WTC11 (cell line): ENCODE data around the gene HDAC8. TPM values are rescaled to one million over a fixed set of nuclear protein-coding genes. Genes with fewer than 3 reads are reported as not detected.

Source experiments
- ATAC-seq: fragments of 200-7000 bp; cut with Tn5 transposase; 2 replicates; pipeline ENCODE4 v1.10.0; 2021; ENCODE audit warnings: mild to moderate bottlenecking, moderate library complexity
- CTCF ChIA-PET: fragments of 300-600 bp; sonication (Branson Sonifier 250); formaldehyde crosslinking; loops from one replicate; lab custom pipeline; 2021; ENCODE audit warnings: antibody characterized with exemption; lab: Charles Lee
- POLR2A ChIA-PET: fragments of 350-600 bp; sonication (Branson Sonifier 250); formaldehyde crosslinking; loops from one replicate; lab custom pipeline; 2021; ENCODE audit warnings: antibody characterized with exemption; lab: Charles Lee
- DNase-seq: peaks from one replicate; pipeline ENCODE4 v3.0.0; 2021; ENCODE audit warnings: low spot score
- H3K27ac Mint-ChIP-seq: 2 replicates; pipeline ENCODE4 v1.8.0; 2021; ENCODE audit warnings: mixed read lengths
- H3K27me3 Mint-ChIP-seq: 2 replicates; pipeline ENCODE4 v1.8.0; 2021; ENCODE audit warnings: low read depth, mild to moderate bottlenecking, moderate library complexity, mixed read lengths
- H3K36me3 Mint-ChIP-seq: 2 replicates; pipeline ENCODE4 v1.8.0; 2021; ENCODE audit warnings: mixed read lengths
- H3K4me1 Mint-ChIP-seq: 2 replicates; pipeline ENCODE4 v1.8.0; 2022; ENCODE audit warnings: mixed read lengths
- H3K4me3 Mint-ChIP-seq: 2 replicates; pipeline ENCODE4 v1.8.0; 2021; ENCODE audit warnings: mild to moderate bottlenecking, moderate library complexity, mixed read lengths
- H3K9me3 Mint-ChIP-seq: 2 replicates; pipeline ENCODE4 v1.8.0; 2021; ENCODE audit warnings: mixed read lengths
- AR ChIP-seq: fragments of 250-450 bp; sonication (Bioruptor Pico); IDR thresholded peaks from 2 replicates; pipeline ENCODE4 v1.9.0; 2021; ENCODE audit warnings: mild to moderate bottlenecking
- CTCF ChIP-seq: fragments of 200-600 bp; IDR thresholded peaks from 2 replicates; pipeline ENCODE4 v1.8.0; 2022; ENCODE audit warnings: antibody characterized with exemption
- EMX1 ChIP-seq: fragments of 250-450 bp; sonication (Bioruptor Pico); IDR thresholded peaks from 2 replicates; pipeline ENCODE4 v1.8.0; 2021; ENCODE audit warnings: mild to moderate bottlenecking
- FOXP4 ChIP-seq: sonication (generic); formaldehyde crosslinking; IDR thresholded peaks from 2 replicates; pipeline ENCODE4 v1.8.0; 2022; ENCODE audit warnings: mild to moderate bottlenecking, missing genetic modification reagents
- MAX ChIP-seq: sonication (generic); formaldehyde crosslinking; IDR thresholded peaks from 2 replicates; pipeline ENCODE4 v1.8.0; 2022; ENCODE audit warnings: mild to moderate bottlenecking, missing genetic modification reagents
- PREB ChIP-seq: sonication (generic); formaldehyde crosslinking; IDR thresholded peaks from 2 replicates; pipeline ENCODE4 v1.8.1; 2022; ENCODE audit warnings: mild to moderate bottlenecking, missing genetic modification reagents, moderate library complexity, borderline replicate concordance
- RELA ChIP-seq: sonication (generic); formaldehyde crosslinking; IDR thresholded peaks from 2 replicates; pipeline ENCODE4 v1.8.1; 2022; ENCODE audit warnings: missing genetic modification reagents, mild to moderate bottlenecking, borderline replicate concordance
- SMAD3 ChIP-seq: sonication (generic); formaldehyde crosslinking; IDR thresholded peaks from 2 replicates; pipeline ENCODE4 v1.8.0; 2022; ENCODE audit warnings: missing genetic modification reagents, mild to moderate bottlenecking, borderline replicate concordance
- STAT6 ChIP-seq: sonication (generic); formaldehyde crosslinking; conservative IDR thresholded peaks from 2 replicates; pipeline ENCODE4 v1.8.1; 2023; ENCODE audit warnings: mild to moderate bottlenecking, low read depth, missing genetic modification reagents, moderate library complexity
- TCF7 ChIP-seq: sonication (generic); formaldehyde crosslinking; IDR thresholded peaks from 2 replicates; pipeline ENCODE4 v1.8.0; 2022; ENCODE audit warnings: mild to moderate bottlenecking, low read depth, missing genetic modification reagents, moderate library complexity
- TEAD1 ChIP-seq: sonication (generic); formaldehyde crosslinking; IDR thresholded peaks from 2 replicates; pipeline ENCODE4 v1.8.0; 2022; ENCODE audit warnings: mild to moderate bottlenecking, missing genetic modification reagents
- ZBTB43 ChIP-seq: sonication (generic); formaldehyde crosslinking; IDR thresholded peaks from 2 replicates; pipeline ENCODE4 v1.8.1; 2023; ENCODE audit warnings: mild to moderate bottlenecking, missing genetic modification reagents
- ZNF121 ChIP-seq: sonication (generic); formaldehyde crosslinking; IDR thresholded peaks from 2 replicates; pipeline ENCODE4 v1.8.0; 2023; ENCODE audit warnings: missing genetic modification reagents
- ZNF219 ChIP-seq: sonication (generic); formaldehyde crosslinking; IDR thresholded peaks from 2 replicates; pipeline ENCODE4 v1.8.0; 2023; ENCODE audit warnings: missing genetic modification reagents, mild to moderate bottlenecking, borderline replicate concordance
- ZNF671 ChIP-seq: fragments of 250-450 bp; sonication (Bioruptor Pico); IDR thresholded peaks from 2 replicates; pipeline ENCODE4 v1.8.0; 2021; ENCODE audit warnings: mild to moderate bottlenecking
- total RNA-seq: library from RNA; stranded (reverse); gene quantifications from 3 replicates; pipeline ENCODE4 v1.2.3, GENCODE V29; 2021

The HDAC8 gene
- total RNA-seq, 1 experiment from 2014 or later, result 22.5 TPM

- Mint-ChIP-seq H3K36me3 (peaks cover 34% of the 10 kb centered on the region), H3K4me1 (no peaks in the 10 kb centered on the region), H3K27me3 (no peaks in the 10 kb centered on the region; the same call in 1 of the 2 replicates), H3K9me3 (peaks cover 21% of the 10 kb centered on the region), H3K4me3 (no peak overlapping the region), H3K27ac (no peak overlapping the region)
- ChIA-PET POLR2A (no interaction called here), CTCF (no interaction called here)
- TF ChIP-seq STAT6 (no peak), PREB (CRISPR knock-in tag) (no peak), AR (CRISPR knock-in tag) (no peak), MAX (no peak), CTCF (no peak), FOXP4 (CRISPR knock-in tag) (no peak), ZNF121 (CRISPR knock-in tag) (no peak), RELA (CRISPR knock-in tag) (no peak), EMX1 (CRISPR knock-in tag) (no peak), ZNF219 (CRISPR knock-in tag) (no peak), SMAD3 (CRISPR knock-in tag) (no peak), TEAD1 (CRISPR knock-in tag) (no peak), ZNF671 (no peak), TCF7 (CRISPR knock-in tag) (no peak), ZBTB43 (no peak)
- no peak for ATAC-seq
- DNase-seq, result no peak
These were observed 136.6 kb downstream of the HDAC8 start for GRCh38 chrX:72436010-72436409.
